Esophagus muscularis mucosa (tissue), 4 donors: Measurements from ENCODE around the gene SMCO4. TPM values are rescaled to one million over a fixed set of nuclear protein-coding genes. Genes with fewer than 3 reads are reported as not detected.

ENCODE experiments used
- DNase-seq: peaks from one replicate; pipeline ENCODE4 v3.0.0-alpha.2; 2017; ENCODE audit errors: extremely low spot score
- H3K27ac ChIP-seq, 4 donors: fragments of 200-600 bp; sonication (generic); replicated peaks in 1 of 4; 1 replicate in 3 of 4; 2 replicates in 1 of 4; pipeline ENCODE4 v1.5.1; 2016 to 2019; ENCODE audit warnings: mild to moderate bottlenecking in 1 of 4
- H3K27me3 ChIP-seq, 4 donors: fragments of 200-600 bp; sonication (generic); one replicate each; pipeline versions ENCODE4 v1.5.1 to v1.6.0; 2016 to 2019
- H3K36me3 ChIP-seq, 4 donors: fragments of 200-600 bp; sonication (generic); one replicate each; pipeline ENCODE4 v1.5.1; 2016 to 2019
- H3K4me1 ChIP-seq, 4 donors: fragments of 200-600 bp; sonication (generic); one replicate each; pipeline ENCODE4 v1.5.1; 2016 to 2019
- H3K4me3 ChIP-seq, 4 donors: fragments of 200-600 bp; sonication (generic); 1 replicate in 2 of 4; 2 replicates in 2 of 4; pipeline ENCODE4 v1.5.1; 2016 to 2019; ENCODE audit warnings: mild to moderate bottlenecking in 4 of 4, moderate library complexity in 1 of 4
- H3K9me3 ChIP-seq, 4 donors: fragments of 200-600 bp; sonication (generic); 1 replicate in 3 of 4; 2 replicates in 1 of 4; pipeline ENCODE4 v1.5.1; 2016 to 2019
- EP300 ChIP-seq: sonication (generic); formaldehyde crosslinking; IDR thresholded peaks from one replicate; pipeline ENCODE4 v1.6.1; 2017; ENCODE audit warnings: antibody characterized with exemption
- POLR2A ChIP-seq: fragments of 450-650 bp; IDR thresholded peaks from one replicate; pipeline ENCODE4 v1.6.1; 2017; ENCODE audit warnings: antibody characterized with exemption, moderate library complexity, mild to moderate bottlenecking, low read depth
- POLR2AphosphoS5 ChIP-seq, 2 donors: sonication (generic); formaldehyde crosslinking; IDR thresholded peaks; one replicate each; pipeline ENCODE4 v1.6.1; 2017; ENCODE audit warnings: antibody characterized with exemption in 2 of 2
- WGBS: methylation state at CpG from one replicate; pipeline ENCODE4 v1.1.5; 2018; 5-methylcytosine and 5-hydroxymethylcytosine counted together
- intact Hi-C: fragments of 100-400 bp; cut with DNase I; formaldehyde crosslinking; loops from one replicate; pipeline ENCODE4 v1.15.1; 2023
- total RNA-seq, 4 donors: library from RNA; depleted of rRNA; stranded (reverse); fragments of >200 nt; gene quantifications; one replicate each; pipeline versions ENCODE4 v1.1.0 to v1.2.1, GENCODE V29; 2016
- TF ChIP-seq, protein P1 (sequence below), 3 experiments: fragments of 200-600 bp in 2 of 3; fragments of 450-650 bp in 1 of 3; sonication (generic) in 2 of 3; IDR thresholded peaks; one replicate each; pipeline ENCODE4 v1.5.1; 2017 to 2019; ENCODE audit warnings: antibody characterized with exemption in 3 of 3, mild to moderate bottlenecking in 2 of 3, moderate library complexity in 1 of 3

Gene SMCO4
- total RNA-seq, 4 donors from 2014 or later = 6.2 to 18.6 (median 10.3) TPM

- no peaks in the 10 kb centered on the region for H3K9me3 ChIP-seq
- H3K27ac ChIP-seq = no peak overlapping the region
- H3K4me3 ChIP-seq = no peak overlapping the region
- no peak for DNase-seq
- TF ChIP-seq POLR2A = no peak
- no peak for TF ChIP-seq EP300
- TF ChIP-seq, protein P1, sequence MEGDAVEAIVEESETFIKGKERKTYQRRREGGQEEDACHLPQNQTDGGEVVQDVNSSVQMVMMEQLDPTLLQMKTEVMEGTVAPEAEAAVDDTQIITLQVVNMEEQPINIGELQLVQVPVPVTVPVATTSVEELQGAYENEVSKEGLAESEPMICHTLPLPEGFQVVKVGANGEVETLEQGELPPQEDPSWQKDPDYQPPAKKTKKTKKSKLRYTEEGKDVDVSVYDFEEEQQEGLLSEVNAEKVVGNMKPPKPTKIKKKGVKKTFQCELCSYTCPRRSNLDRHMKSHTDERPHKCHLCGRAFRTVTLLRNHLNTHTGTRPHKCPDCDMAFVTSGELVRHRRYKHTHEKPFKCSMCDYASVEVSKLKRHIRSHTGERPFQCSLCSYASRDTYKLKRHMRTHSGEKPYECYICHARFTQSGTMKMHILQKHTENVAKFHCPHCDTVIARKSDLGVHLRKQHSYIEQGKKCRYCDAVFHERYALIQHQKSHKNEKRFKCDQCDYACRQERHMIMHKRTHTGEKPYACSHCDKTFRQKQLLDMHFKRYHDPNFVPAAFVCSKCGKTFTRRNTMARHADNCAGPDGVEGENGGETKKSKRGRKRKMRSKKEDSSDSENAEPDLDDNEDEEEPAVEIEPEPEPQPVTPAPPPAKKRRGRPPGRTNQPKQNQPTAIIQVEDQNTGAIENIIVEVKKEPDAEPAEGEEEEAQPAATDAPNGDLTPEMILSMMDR (IDR thresholded peaks at IDR 0.05) = no peak
- TF ChIP-seq POLR2AphosphoS5 (IDR thresholded peaks at IDR 0.05) = no peak
- H3K36me3 ChIP-seq = no peaks in the 10 kb centered on the region
- intact Hi-C loops = no loop called here
- H3K4me1 ChIP-seq = peaks cover 0 to 7% (median 3%) of the 10 kb centered on the region in 4 donors
- no peaks in the 10 kb centered on the region for H3K27me3 ChIP-seq
- 93% methylated on average over 3 of the region's 3 CpGs for WGBS
These were observed 30.1 kb downstream of the SMCO4 start for GRCh38 chr11:93512949-93513667.

- Histone ChIP-seq H3K27me3 (no peaks in the 10 kb centered on the region), H3K36me3 (no peaks in the 10 kb centered on the region), H3K4me1 (peaks cover 0 to 7% (median 3%) of the 10 kb centered on the region in 4 donors), H3K27ac (no peak overlapping the region), H3K4me3 (no peak overlapping the region), H3K9me3 (no peaks in the 10 kb centered on the region)
- WGBS = 87% methylated on average over 4 of the region's 4 CpGs
- no peak for DNase-seq
- TF ChIP-seq POLR2AphosphoS5 (IDR thresholded peaks at IDR 0.05) (no peak), POLR2A (no peak), EP300 (no peak)
- TF ChIP-seq, protein P1 (IDR thresholded peaks at IDR 0.05) = no peak
- intact Hi-C loops = no loop called here
These were observed 31.1 kb downstream of the SMCO4 start for GRCh38 chr11:93512073-93512475.

DNA sequence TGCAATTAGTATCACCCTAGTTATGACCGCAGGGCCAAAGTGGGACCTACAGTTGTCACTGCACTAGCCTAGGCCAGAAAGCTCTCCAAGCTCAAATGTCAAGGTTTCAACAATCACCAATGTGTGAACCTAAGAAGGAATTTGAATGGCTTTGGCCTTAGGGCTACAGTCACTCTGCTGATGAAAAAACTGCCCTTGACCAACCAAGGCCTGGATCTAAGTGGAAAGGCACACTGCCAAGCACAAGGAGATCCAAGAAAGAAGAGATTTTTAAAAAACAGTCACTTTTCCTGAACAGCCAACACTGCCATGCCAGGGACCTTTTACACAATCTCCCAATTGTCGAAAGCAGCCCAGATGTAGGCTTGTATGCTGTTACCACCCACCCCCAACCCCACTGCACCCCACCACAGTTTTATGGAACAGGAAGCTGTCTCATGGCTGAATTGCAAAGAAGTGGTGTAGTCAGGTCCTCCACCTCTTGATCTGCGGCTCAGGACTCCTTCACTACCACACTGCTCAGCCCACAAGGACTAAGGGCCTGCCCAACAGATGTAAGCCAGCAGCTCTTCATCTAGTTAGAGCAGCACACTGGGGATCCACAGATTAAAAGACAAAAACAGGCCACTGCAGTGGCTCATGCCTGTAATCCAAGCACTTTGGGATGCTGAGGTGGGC lies 32.9 kb downstream of the SMCO4 start:
- no peak for DNase-seq
- Histone ChIP-seq H3K4me1 (peaks cover 0 to 2% (median under 1%) of the 10 kb centered on the region in 4 donors), H3K4me3 (no peak overlapping the region), H3K9me3 (no peaks in the 10 kb centered on the region), H3K36me3 (no peaks in the 10 kb centered on the region), H3K27ac (no peak overlapping the region), H3K27me3 (no peaks in the 10 kb centered on the region)
- TF ChIP-seq, protein P1 (IDR thresholded peaks at IDR 0.05) = no peak
- TF ChIP-seq POLR2AphosphoS5 (IDR thresholded peaks at IDR 0.05) (no peak), EP300 (no peak), POLR2A (no peak)
- intact Hi-C loops = no loop called here
- WGBS = 90% methylated on average over 3 of the region's 3 CpGs

DNA sequence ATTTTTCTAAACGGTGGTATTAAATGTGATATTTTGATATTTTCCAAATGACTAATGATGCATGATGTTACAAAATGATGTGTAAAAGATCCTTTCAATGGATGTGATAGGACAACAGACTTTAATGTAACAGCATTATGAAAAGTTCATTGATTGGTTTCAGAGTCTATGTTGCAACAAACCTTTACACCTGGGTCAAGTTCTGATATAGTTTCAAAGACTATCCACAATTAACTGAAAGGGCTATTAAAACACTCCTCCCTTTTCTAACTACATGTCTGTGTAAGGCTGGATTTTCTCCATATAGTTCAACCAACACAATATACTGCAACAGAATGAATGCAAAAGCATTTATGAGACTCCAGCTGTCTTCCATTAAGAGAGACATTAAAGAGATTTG lies 35.7 kb downstream of the SMCO4 start:
- Histone ChIP-seq H3K9me3 (no peaks in the 10 kb centered on the region), H3K4me3 (no peak overlapping the region), H3K4me1 (no peaks in the 10 kb centered on the region), H3K36me3 (no peaks in the 10 kb centered on the region), H3K27me3 (no peaks in the 10 kb centered on the region), H3K27ac (no peak overlapping the region)
- WGBS = 71% methylated on average over 1 of the region's 1 CpG
- no peak for DNase-seq
- TF ChIP-seq POLR2AphosphoS5 (IDR thresholded peaks at IDR 0.05) = no peak
- TF ChIP-seq EP300 = no peak
- TF ChIP-seq POLR2A = no peak
- TF ChIP-seq, protein P1 (IDR thresholded peaks at IDR 0.05) = no peak
- intact Hi-C loops = no loop called here
